M059J (cell line): ENCODE data around the gene DISP3. TPM values are rescaled to one million over a fixed set of nuclear protein-coding genes. Genes with fewer than 3 reads are reported as not detected.

Source experiments
- DNase-seq: peaks from one replicate; pipeline ENCODE4 v3.0.0-alpha.2; 2012; ENCODE audit warnings: low read depth
- total RNA-seq: library from RNA; depleted of rRNA; stranded (reverse); fragments of >200 nt; shearing (Covaris generic); gene quantifications from 2 replicates; pipeline ENCODE4 v1.2.3, GENCODE V29; 2014

DISP3 gene
- total RNA-seq, 1 experiment from 2014 or later: 0.02 TPM

DNA sequence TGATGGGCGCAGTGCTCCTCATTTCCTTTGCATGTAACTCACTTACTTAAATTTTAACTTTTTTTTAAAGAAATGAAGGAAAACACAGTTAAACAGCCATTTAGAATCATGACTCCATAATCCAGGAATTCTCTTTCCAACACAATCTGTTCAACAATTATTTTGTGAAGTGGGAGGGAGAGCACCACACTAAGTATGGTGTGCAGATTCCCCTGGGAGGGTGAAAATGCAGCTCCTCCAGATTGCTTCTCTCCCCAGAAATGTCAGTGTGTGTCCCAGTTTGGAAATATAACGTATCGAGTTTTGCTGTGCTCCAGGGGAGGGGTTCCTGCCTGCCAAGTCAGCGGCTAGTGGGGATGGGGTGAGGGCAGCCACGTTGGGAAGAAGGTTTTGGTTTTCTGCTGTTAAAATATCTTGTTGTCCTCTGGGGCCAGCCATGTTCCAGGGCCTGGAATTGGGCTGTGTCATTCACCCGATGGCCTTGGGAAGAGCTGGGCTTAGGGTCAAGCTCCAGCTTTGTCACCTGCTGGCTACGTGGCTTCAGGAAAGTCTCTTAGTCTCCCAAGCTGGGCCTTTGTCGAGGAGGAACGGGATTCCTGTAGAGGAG, 17.3 kb upstream of the DISP3 start:
- no peak for DNase-seq

GRCh38 chr1:11462224-11462923, 16.6 kb upstream of the DISP3 start:
- DNase-seq: no peak

GRCh38 chr1:11463177-11463576, 15.8 kb upstream of the DISP3 start:
- DNase-seq: no peak

DNA sequence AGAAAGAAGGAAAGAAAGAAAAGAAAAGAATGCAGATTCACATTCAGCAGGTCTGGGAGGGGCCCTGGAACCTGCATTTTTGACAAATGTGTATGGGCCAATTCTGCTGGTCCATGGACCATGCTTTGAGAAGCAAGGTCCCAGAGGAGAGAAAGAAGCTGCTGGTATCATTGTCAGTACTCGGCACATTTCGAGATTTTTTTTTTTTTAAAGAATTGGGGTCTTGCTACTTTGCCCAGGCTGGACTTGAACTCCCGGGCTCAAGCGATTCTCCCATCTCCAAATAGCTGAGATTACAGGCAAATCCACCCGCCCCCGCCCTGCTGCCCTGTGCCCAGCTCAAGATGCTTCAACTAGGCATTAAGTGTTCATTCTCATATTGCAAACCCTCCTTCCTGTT, 13.6 kb upstream of the DISP3 start:
- no peak for DNase-seq

- no peak for DNase-seq
Measured at GRCh38 chr1:11466416-11466815, 12.5 kb upstream of the DISP3 start.

DNA sequence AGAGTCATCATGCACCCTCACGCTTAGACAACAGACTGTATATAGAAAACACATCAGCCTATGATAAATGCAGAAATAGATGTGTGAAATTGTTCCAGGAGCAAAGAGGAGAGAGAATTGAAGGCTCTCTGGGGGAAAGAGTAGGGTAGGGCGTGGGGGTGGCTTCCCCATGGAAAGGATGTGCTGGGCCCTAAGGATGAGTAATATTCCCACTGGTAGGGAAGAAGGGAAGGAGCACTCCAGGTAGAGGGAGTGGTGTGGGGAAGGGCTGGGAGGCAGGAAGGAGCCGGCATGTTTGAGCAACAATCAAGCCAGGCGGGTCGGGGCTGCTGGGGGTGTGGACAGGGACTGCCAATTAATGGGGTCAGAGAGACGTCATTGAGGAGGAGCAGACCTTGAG, 10.1 kb upstream of the DISP3 start:
- DNase-seq: no peak

- no peak for DNase-seq
Measured at GRCh38 chr1:11470912-11471311, 8.0 kb upstream of the DISP3 start.

GRCh38 chr1:11471473-11471872, 7.5 kb upstream of the DISP3 start:
- DNase-seq: no peak

- no peak for DNase-seq
Measured at GRCh38 chr1:11472284-11472683, 6.7 kb upstream of the DISP3 start.

GRCh38 chr1:11472741-11473140, 6.2 kb upstream of the DISP3 start:
- DNase-seq: no peak

DNA sequence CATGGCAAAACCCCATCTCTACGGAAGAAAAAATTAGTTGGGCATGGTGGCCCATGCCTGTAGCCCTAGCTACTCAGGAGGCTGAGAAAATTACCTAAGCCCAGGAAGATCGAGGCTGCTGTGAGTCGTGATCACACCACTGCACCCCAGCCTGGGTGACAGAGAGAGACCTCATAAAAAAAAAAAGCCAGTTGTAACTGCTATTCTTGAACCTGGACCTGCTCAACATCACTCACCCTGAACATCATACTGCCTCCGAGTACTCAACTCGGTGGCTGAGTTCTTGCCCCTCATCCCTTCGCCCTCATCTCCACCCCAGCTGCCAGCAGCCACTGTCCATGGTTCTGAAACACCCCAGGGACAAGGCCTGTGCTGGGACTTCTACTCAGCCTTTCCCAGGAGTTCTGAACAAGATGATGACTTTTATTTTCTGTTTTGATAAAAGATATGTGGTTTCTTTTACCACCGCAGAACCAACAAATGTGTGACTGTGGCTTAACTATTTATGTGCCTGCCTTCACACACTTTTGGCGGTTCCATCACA, 5.4 kb upstream of the DISP3 start:
- DNase-seq: peak; percentile 25

- no peak for DNase-seq
Measured at GRCh38 chr1:11474826-11475225, 4.1 kb upstream of the DISP3 start.

GRCh38 chr1:11475748-11476147, 3.2 kb upstream of the DISP3 start:
- DNase-seq: no peak

DNA sequence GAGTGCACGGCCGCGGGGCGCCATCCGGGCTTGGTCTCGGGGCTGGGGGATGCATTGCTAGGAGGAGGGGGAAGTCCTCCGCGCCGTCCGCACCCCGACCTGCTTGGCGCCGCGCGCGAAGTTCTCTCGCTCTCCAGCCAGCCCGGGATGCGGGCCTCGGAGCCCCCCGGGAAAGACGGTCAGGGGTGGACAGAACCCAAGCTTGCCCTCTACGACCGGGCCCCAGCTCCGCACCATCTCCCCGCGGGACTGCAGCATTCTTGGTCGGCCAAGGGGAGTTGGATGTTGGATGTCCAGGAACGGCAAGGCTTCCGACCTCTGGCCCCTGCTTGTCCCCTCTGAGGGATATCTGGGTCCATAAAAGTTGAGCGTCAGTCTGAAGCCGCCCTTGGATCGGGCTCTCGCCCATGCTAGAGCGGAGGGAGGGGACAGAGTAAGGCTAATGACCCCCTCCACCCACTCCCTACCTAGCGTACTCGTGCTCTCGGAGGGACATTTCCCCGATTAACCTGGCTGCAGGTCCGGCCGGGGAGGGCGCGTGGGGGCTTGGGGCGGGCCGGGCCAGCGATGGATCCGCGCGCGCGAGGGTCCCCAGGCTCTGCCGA, 522 bp downstream of the DISP3 start:
- DNase-seq: no peak

DNA sequence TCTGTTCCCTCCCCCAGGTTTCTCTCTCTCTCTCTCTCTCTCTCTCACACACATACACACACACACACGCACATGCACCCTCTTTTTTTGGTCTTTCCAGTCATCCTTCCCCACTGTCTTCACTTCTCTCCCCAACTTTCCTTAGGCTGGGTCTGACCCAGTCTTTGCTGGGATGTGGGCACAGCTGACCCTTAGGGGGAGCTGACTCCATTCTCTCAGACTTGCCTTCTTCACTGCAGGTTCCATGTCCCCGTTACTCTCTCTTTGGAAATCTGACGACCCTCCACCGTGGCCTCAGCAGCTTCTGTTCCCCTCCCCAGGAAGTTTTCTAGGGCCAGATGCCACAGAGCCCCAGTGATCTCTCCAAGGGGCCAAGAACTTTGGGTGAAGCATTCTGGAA, 2.1 kb downstream of the DISP3 start:
- no peak for DNase-seq

DNA sequence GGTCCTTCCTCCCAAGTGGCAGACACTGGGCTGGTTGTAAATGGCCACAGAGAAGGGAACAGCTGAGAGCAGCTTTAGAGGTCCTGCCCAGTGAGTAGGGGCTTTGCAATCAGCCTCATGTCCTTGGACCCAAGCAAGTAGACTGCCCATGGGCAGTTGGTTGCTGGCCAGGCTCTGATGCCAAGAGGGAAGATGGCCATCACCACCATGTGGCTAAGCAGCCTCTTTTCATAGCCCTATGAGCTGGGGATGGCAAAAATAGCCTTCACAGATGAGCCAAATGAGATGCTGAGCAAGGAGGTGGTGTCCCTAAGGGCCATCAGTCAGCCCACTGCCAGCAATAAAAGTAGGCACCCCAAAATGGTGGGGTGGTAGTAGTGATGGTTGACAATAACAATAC, 3.2 kb downstream of the DISP3 start:
- DNase-seq: no peak

- DNase-seq: no peak
Measured at GRCh38 chr1:11482701-11483479, 3.9 kb downstream of the DISP3 start.

DNA sequence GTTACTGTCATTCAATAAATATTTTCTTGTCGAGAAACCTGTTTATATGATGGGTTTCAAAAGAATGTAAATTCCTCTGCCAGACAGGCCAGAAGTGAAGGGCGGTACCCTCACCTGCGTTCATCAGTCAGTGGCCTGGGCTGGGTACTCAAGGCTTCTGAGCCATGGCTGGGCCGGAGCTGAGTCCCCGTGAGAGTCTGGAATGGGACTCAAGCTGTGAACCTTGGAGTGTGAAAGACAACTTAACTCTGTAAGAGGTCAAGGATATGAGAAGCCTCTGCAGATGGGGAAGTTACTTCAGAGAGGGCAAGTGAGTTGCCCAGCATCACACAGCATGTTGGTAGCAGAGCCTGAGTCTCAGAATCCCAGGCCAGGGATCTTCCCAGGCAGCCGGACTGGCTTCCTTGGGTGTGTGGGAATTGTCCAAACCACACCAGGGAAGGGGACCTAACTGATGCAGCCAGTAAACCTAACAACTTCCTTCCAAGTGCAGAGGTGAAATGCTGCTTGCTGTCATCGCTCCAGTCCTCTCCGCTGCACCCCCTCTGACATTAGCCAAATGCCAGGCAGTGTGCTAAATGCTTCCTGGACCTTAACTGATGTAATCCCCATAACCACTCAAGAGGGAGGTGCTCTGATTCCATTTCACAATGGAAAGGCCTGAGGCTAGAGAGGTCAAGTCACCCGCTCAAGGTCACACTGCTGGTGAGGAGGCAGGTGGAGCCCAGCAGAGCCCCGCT, 4.8 kb downstream of the DISP3 start:
- peak; percentile 46 for DNase-seq

- DNase-seq: no peak
Measured at GRCh38 chr1:11484321-11484655, 5.3 kb downstream of the DISP3 start.

GRCh38 chr1:11485191-11485590, 6.2 kb downstream of the DISP3 start:
- DNase-seq: no peak

DNA sequence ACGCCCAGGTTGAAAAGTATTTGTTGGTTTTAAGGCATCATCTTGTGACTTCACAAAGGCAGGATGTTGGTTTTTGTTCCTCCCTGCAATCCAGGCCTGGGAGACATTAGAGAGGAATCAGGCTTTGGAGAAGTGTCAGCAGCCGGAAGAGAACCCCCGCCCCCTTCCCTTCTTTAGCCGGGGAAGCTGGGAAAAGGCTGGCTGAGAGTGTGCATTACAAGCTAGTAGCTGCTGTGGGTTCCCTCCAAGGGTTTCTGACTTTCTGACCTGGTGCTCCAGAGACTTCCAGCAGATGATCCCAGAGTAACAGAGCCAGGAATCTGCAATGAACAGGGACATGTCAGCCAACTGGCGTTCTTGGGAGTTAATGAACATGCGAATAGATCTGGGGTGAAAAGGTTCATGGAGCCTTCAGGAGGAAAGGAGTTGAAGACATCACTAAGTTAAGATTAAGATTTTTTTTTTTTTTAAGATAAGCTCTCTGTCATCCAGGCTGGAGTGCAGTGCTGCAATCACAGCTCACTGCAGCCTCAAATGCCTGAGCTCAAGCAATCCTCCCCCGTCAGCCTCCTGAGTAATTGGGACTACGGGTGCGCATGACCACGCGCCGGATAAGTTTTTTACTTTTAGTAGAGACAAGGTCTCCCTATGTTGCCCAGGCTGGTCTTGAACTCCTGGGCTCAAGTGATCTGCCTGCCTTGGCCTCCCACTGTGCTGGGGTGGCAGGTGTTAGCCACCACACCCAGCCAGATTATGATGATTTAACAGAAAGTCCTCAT, 7.5 kb downstream of the DISP3 start:
- DNase-seq: no peak
